ENCODE results near the gene ASCC3.

The ASCC3 gene

GRCh38 chr6:100633096-100633777 is 247.9 kb downstream of the ASCC3 start:
- no peak overlapping the region for H3K4me3 ChIP-seq (ENCODE audit: low read depth, low read length)
- no peak for TF ChIP-seq CTCF (IDR thresholded peaks at IDR 0.05; ENCODE audit: borderline replicate concordance, insufficient read depth, low read depth, low read length)

GRCh38 chr6:100630536-100630935 is 250.6 kb downstream of the ASCC3 start:
- TF ChIP-seq CTCF (IDR thresholded peaks at IDR 0.05; ENCODE audit: borderline replicate concordance, insufficient read depth, low read depth, low read length), result no peak
- no peak overlapping the region for H3K4me3 ChIP-seq (ENCODE audit: low read depth, low read length)

GRCh38 chr6:100627911-100628758 is 253.0 kb downstream of the ASCC3 start:
- TF ChIP-seq CTCF (IDR thresholded peaks at IDR 0.05; ENCODE audit: borderline replicate concordance, insufficient read depth, low read depth, low read length), result no peak
- no peak overlapping the region for H3K4me3 ChIP-seq (ENCODE audit: low read depth, low read length)

- no peak for TF ChIP-seq CTCF (IDR thresholded peaks at IDR 0.05; ENCODE audit: borderline replicate concordance, insufficient read depth, low read depth, low read length)
- H3K4me3 ChIP-seq (ENCODE audit: low read depth, low read length), result no peak overlapping the region
Observed at GRCh38 chr6:100626721-100627120, 254.4 kb downstream of the ASCC3 start.

GRCh38 chr6:100622907-100623692 is 258.0 kb downstream of the ASCC3 start:
- H3K4me3 ChIP-seq (ENCODE audit: low read depth, low read length), result no peak overlapping the region
- no peak for TF ChIP-seq CTCF (IDR thresholded peaks at IDR 0.05; ENCODE audit: borderline replicate concordance, insufficient read depth, low read depth, low read length)

GRCh38 chr6:100620085-100620840 is 260.9 kb downstream of the ASCC3 start:
- no peak for TF ChIP-seq CTCF (IDR thresholded peaks at IDR 0.05; ENCODE audit: borderline replicate concordance, insufficient read depth, low read depth, low read length)
- H3K4me3 ChIP-seq (ENCODE audit: low read depth, low read length), result no peak overlapping the region

Measured in GM12875 (cell line).